Sigmoid colon (tissue), 4 donors: ENCODE data around the gene RRAD.

Experiments used
- EP300 ChIP-seq, 4 donors: sonication (generic); formaldehyde crosslinking; IDR thresholded peaks; one replicate each; pipeline ENCODE4 v1.6.1; 2017; ENCODE audit warnings: antibody characterized with exemption in 4 of 4
- POLR2A ChIP-seq, 2 donors: fragments of 450-650 bp; IDR thresholded peaks; one replicate each; pipeline ENCODE4 v1.6.1; 2016; ENCODE audit warnings: antibody characterized with exemption in 2 of 2, mild to moderate bottlenecking in 2 of 2, moderate library complexity in 2 of 2
- POLR2AphosphoS5 ChIP-seq, 4 donors: sonication (generic); formaldehyde crosslinking; IDR thresholded peaks; one replicate each; pipeline ENCODE4 v1.6.1; 2017; ENCODE audit warnings: antibody characterized with exemption in 4 of 4
- TF ChIP-seq, protein P1 (sequence below), 4 experiments: fragments of 450-650 bp in 3 of 4; fragments of 200-600 bp in 1 of 4; IDR thresholded peaks; one replicate each; pipeline ENCODE4 v1.5.1; 2016 to 2019; ENCODE audit warnings: antibody characterized with exemption in 4 of 4, mild to moderate bottlenecking in 3 of 4, moderate library complexity in 2 of 4

DNA sequence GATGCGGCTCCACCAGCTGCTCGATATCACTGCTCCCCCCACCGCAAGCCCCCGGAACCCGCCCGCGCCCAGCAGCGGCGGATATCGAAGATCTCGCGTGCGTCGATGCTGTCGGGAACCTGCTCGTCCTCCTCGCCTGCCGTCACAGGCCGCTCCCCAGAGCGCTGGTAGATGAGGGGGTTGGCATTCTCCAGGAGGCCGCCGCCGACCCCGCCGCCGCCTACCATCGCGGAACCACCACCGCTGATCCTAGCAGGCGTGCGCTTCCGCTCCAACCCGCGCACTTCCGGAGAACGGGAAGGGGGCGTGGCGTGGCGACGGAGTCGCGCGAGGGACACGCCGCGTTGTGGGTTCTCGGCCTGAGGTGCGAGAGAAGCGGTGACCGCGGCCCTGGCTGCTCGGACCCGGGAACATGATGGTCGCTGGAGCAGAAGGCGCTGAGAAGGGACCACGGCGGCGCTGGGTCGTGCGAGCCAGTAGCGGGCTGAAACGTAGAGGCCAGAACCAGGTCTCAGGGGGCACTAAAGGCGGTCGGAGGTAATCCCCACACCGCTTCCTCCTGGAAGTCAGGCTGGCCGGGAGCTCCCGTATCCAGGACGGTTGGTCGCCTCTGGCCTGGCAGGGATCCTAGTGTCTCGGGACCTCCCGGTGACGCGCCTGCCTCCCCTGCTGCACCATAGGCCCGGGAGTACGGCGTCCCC, 9.0 kb upstream of the RRAD start, which contains the start of gene CIAO2B:
- TF ChIP-seq, protein P1, sequence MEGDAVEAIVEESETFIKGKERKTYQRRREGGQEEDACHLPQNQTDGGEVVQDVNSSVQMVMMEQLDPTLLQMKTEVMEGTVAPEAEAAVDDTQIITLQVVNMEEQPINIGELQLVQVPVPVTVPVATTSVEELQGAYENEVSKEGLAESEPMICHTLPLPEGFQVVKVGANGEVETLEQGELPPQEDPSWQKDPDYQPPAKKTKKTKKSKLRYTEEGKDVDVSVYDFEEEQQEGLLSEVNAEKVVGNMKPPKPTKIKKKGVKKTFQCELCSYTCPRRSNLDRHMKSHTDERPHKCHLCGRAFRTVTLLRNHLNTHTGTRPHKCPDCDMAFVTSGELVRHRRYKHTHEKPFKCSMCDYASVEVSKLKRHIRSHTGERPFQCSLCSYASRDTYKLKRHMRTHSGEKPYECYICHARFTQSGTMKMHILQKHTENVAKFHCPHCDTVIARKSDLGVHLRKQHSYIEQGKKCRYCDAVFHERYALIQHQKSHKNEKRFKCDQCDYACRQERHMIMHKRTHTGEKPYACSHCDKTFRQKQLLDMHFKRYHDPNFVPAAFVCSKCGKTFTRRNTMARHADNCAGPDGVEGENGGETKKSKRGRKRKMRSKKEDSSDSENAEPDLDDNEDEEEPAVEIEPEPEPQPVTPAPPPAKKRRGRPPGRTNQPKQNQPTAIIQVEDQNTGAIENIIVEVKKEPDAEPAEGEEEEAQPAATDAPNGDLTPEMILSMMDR (IDR thresholded peaks at IDR 0.05) = no peak
- TF ChIP-seq POLR2A (IDR thresholded peaks at IDR 0.05) (peak; percentile 84 to 91), EP300 (IDR thresholded peaks at IDR 0.05) (peak in 1 of 4 donors; percentile 65), POLR2AphosphoS5 (IDR thresholded peaks at IDR 0.05) (peak; percentile 98 to 99 (median 98))
